ENCODE data around the gene PLIN3. TPM values are rescaled to one million over a fixed set of nuclear protein-coding genes. Genes with fewer than 3 reads are reported as not detected.
"Not testable (repeated sequence)": the region's sequence is repeated elsewhere in the genome, so short reads cannot be mapped to it uniquely, and the experiment has no call there.

Gene PLIN3
- total RNA-seq, 2 donors from 2014 or later = 46.4 to 56.7 TPM

- Mint-ChIP-seq H3K4me1 (peaks cover 25% of the 10 kb centered on the region), H3K27me3 (no peaks in the 10 kb centered on the region), H3K9me3 (no peaks in the 10 kb centered on the region), H3K4me3 (peak overlapping the region; percentile 63), H3K36me3 (ENCODE audit: low read depth) (peaks cover 55% of the 10 kb centered on the region), H3K27ac (no peak overlapping the region)
- ATAC-seq (replicated peaks) = no peak
These were observed 51.1 kb downstream of the PLIN3 start for GRCh38 chr19:4816202-4816949.

GRCh38 chr19:4815426-4816201 lies 51.9 kb downstream of the PLIN3 start:
- no peaks in the 10 kb centered on the region for H3K27me3 Mint-ChIP-seq
- H3K4me3 Mint-ChIP-seq = peak overlapping the region; percentile 63
- H3K9me3 Mint-ChIP-seq = no peaks in the 10 kb centered on the region
- peak overlapping the region; percentile 47 for H3K27ac Mint-ChIP-seq
- H3K4me1 Mint-ChIP-seq = peaks cover 25% of the 10 kb centered on the region
- ATAC-seq (replicated peaks) = peak; percentile 72
- peaks cover 47% of the 10 kb centered on the region for H3K36me3 Mint-ChIP-seq (ENCODE audit: low read depth)

- ATAC-seq (replicated peaks) = no peak
- no peak overlapping the region for H3K27ac Mint-ChIP-seq
- H3K4me3 Mint-ChIP-seq = peak overlapping the region; percentile 63
- peaks cover 25% of the 10 kb centered on the region for H3K4me1 Mint-ChIP-seq
- H3K36me3 Mint-ChIP-seq (ENCODE audit: low read depth) = peaks cover 40% of the 10 kb centered on the region
- no peaks in the 10 kb centered on the region for H3K27me3 Mint-ChIP-seq
- H3K9me3 Mint-ChIP-seq = no peaks in the 10 kb centered on the region
These were observed 52.6 kb downstream of the PLIN3 start for GRCh38 chr19:4814625-4815425.

GRCh38 chr19:4811328-4812131 lies 55.9 kb downstream of the PLIN3 start:
- peaks cover 7% of the 10 kb centered on the region for H3K36me3 Mint-ChIP-seq (ENCODE audit: low read depth)
- H3K9me3 Mint-ChIP-seq = no peaks in the 10 kb centered on the region
- peak overlapping the region; percentile 45 for H3K4me3 Mint-ChIP-seq
- H3K27me3 Mint-ChIP-seq = no peaks in the 10 kb centered on the region
- H3K27ac Mint-ChIP-seq = peak overlapping the region; percentile 73
- ATAC-seq (replicated peaks) = peak; percentile 58
- H3K4me1 Mint-ChIP-seq = peaks cover 25% of the 10 kb centered on the region

- ATAC-seq (replicated peaks) = no peak
- no peak overlapping the region for H3K27ac Mint-ChIP-seq
- no peaks in the 10 kb centered on the region for H3K36me3 Mint-ChIP-seq (ENCODE audit: low read depth)
- no peaks in the 10 kb centered on the region for H3K27me3 Mint-ChIP-seq
- no peaks in the 10 kb centered on the region for H3K9me3 Mint-ChIP-seq
- peaks cover 6% of the 10 kb centered on the region for H3K4me1 Mint-ChIP-seq
- no peak overlapping the region for H3K4me3 Mint-ChIP-seq
These were observed 60.3 kb downstream of the PLIN3 start for GRCh38 chr19:4807188-4807587.

- Mint-ChIP-seq H3K27me3 (no peaks in the 10 kb centered on the region), H3K36me3 (ENCODE audit: low read depth) (no peaks in the 10 kb centered on the region), H3K27ac (no peak overlapping the region), H3K9me3 (no peaks in the 10 kb centered on the region), H3K4me3 (no peak overlapping the region), H3K4me1 (no peaks in the 10 kb centered on the region)
- ATAC-seq (replicated peaks) = no peak
These were observed 61.1 kb downstream of the PLIN3 start for GRCh38 chr19:4806384-4806783.

GRCh38 chr19:4805140-4805539 lies 62.3 kb downstream of the PLIN3 start:
- H3K36me3 Mint-ChIP-seq (ENCODE audit: low read depth); ATAC-seq (replicated peaks); H3K27ac Mint-ChIP-seq; H3K4me1 Mint-ChIP-seq; H3K9me3 Mint-ChIP-seq; H3K27me3 Mint-ChIP-seq; H3K4me3 Mint-ChIP-seq: not testable (repeated sequence)

- H3K4me1 Mint-ChIP-seq = no peaks in the 10 kb centered on the region
- H3K36me3 Mint-ChIP-seq (ENCODE audit: low read depth) = peaks cover under 1% of the 10 kb centered on the region
- peak; percentile 82 for ATAC-seq (replicated peaks)
- no peak overlapping the region for H3K27ac Mint-ChIP-seq
- no peak overlapping the region for H3K4me3 Mint-ChIP-seq
- H3K9me3 Mint-ChIP-seq = no peaks in the 10 kb centered on the region
- H3K27me3 Mint-ChIP-seq = no peaks in the 10 kb centered on the region
These were observed 63.5 kb downstream of the PLIN3 start for GRCh38 chr19:4803736-4804695.

GRCh38 chr19:4802711-4803110 lies 64.8 kb downstream of the PLIN3 start:
- Mint-ChIP-seq H3K4me1 (no peaks in the 10 kb centered on the region), H3K9me3 (no peaks in the 10 kb centered on the region), H3K36me3 (ENCODE audit: low read depth) (peaks cover 13% of the 10 kb centered on the region), H3K4me3 (no peak overlapping the region), H3K27me3 (no peaks in the 10 kb centered on the region), H3K27ac (no peak overlapping the region)
- ATAC-seq (replicated peaks) = no peak

GRCh38 chr19:4801085-4801619 lies 66.3 kb downstream of the PLIN3 start:
- no peaks in the 10 kb centered on the region for H3K27me3 Mint-ChIP-seq
- ATAC-seq (replicated peaks) = no peak
- no peaks in the 10 kb centered on the region for H3K9me3 Mint-ChIP-seq
- H3K4me3 Mint-ChIP-seq = no peak overlapping the region
- H3K4me1 Mint-ChIP-seq = peaks cover 6% of the 10 kb centered on the region
- peaks cover 29% of the 10 kb centered on the region for H3K36me3 Mint-ChIP-seq (ENCODE audit: low read depth)
- no peak overlapping the region for H3K27ac Mint-ChIP-seq

GRCh38 chr19:4800591-4801081 lies 66.8 kb downstream of the PLIN3 start:
- peaks cover 34% of the 10 kb centered on the region for H3K36me3 Mint-ChIP-seq (ENCODE audit: low read depth)

GRCh38 chr19:4795400-4795799 lies 72.1 kb downstream of the PLIN3 start:
- no peaks in the 10 kb centered on the region for H3K27me3 Mint-ChIP-seq
- H3K4me3 Mint-ChIP-seq = peak overlapping the region; percentile 72

More at GRCh38 chr19:4800591-4801081, 66.8 kb downstream of the PLIN3 start:
- no peak for ATAC-seq (replicated peaks)
- H3K27me3 Mint-ChIP-seq = no peaks in the 10 kb centered on the region
- no peaks in the 10 kb centered on the region for H3K9me3 Mint-ChIP-seq
- no peak overlapping the region for H3K27ac Mint-ChIP-seq
- peaks cover 6% of the 10 kb centered on the region for H3K4me1 Mint-ChIP-seq
- no peak overlapping the region for H3K4me3 Mint-ChIP-seq

GRCh38 chr19:4794971-4795370 lies 72.5 kb downstream of the PLIN3 start:
- Mint-ChIP-seq H3K27ac (peak overlapping the region; percentile 28), H3K4me1 (peaks cover 14% of the 10 kb centered on the region), H3K27me3 (no peaks in the 10 kb centered on the region), H3K36me3 (ENCODE audit: low read depth) (peaks cover 70% of the 10 kb centered on the region), H3K4me3 (peak overlapping the region; percentile 72), H3K9me3 (no peaks in the 10 kb centered on the region)
- ATAC-seq (replicated peaks) = no peak

More at GRCh38 chr19:4795400-4795799, 72.1 kb downstream of the PLIN3 start:
- peak overlapping the region; percentile 28 for H3K27ac Mint-ChIP-seq
- peaks cover 70% of the 10 kb centered on the region for H3K36me3 Mint-ChIP-seq (ENCODE audit: low read depth)
- no peaks in the 10 kb centered on the region for H3K9me3 Mint-ChIP-seq
- H3K4me1 Mint-ChIP-seq = peaks cover 14% of the 10 kb centered on the region
- ATAC-seq (replicated peaks) = no peak
